Measurements from ENCODE around the gene TOP2B. TPM values are rescaled to one million over a fixed set of nuclear protein-coding genes. Genes with fewer than 3 reads are reported as not detected.

Gene TOP2B
- total and polyA plus RNA-seq, 4 donors: 13.5 to 52.9 (median 34.5) TPM

GRCh38 chr3:25566358-25566920 lies 98.3 kb downstream of the TOP2B start:
- Histone ChIP-seq H3K9ac (ENCODE audit: low read depth in 1 of 2, low read length in 2 of 2) (no peak overlapping the region), H3K9me3 (ENCODE audit: control insufficient read depth in 4 of 4, low read length in 3 of 4) (no peaks in the 10 kb centered on the region), H3K36me3 (ENCODE audit: control insufficient read depth in 4 of 4, insufficient read depth in 3 of 4, low read depth in 1 of 4, low read length in 3 of 4) (peaks cover 0 to 3% (median 0%) of the 10 kb centered on the region in 4 donors), H3K27me3 (ENCODE audit: control insufficient read depth in 4 of 4, insufficient read depth in 4 of 4, low read length in 3 of 4) (no peaks in the 10 kb centered on the region), H3K4me1 (ENCODE audit: control insufficient read depth in 4 of 4, insufficient read depth in 4 of 4, low read length in 3 of 4) (no peaks in the 10 kb centered on the region), H3K27ac (ENCODE audit: low read depth in 1 of 2, low read length in 2 of 2) (no peak overlapping the region), H3K4me3 (ENCODE audit: low read depth in 1 of 3, low read length in 3 of 3) (no peak overlapping the region)
- DNase-seq (ENCODE audit: low spot score): no peak
- WGBS: 85% methylated on average over 5 of the region's 5 CpGs
- TF ChIP-seq SP1 (IDR thresholded peaks at IDR 0.05): no peak
- TF ChIP-seq MAX (IDR thresholded peaks at IDR 0.05): no peak
- TF ChIP-seq NR2F2 (IDR thresholded peaks at IDR 0.05): no peak
- TF ChIP-seq RAD21 (IDR thresholded peaks at IDR 0.05): no peak
- no peak for TF ChIP-seq HNF4G (IDR thresholded peaks at IDR 0.05)
- no peak for TF ChIP-seq CTCF (IDR thresholded peaks at IDR 0.05; ENCODE audit: low read depth, low read length, missing input control)
- TF ChIP-seq RXRA (IDR thresholded peaks at IDR 0.05): no peak
- no peak for TF ChIP-seq TAF1 (conservative IDR thresholded peaks at IDR 0.05)
- TF ChIP-seq GABPA (IDR thresholded peaks at IDR 0.05 in 1 of 2, conservative IDR thresholded peaks at IDR 0.05 in 1 of 2): no peak
- no peak for TF ChIP-seq JUND (IDR thresholded peaks at IDR 0.05)
- TF ChIP-seq EGR1 (IDR thresholded peaks at IDR 0.05; ENCODE audit: low read depth in 2 of 2): no peak
- no peak for TF ChIP-seq ATF3 (IDR thresholded peaks at IDR 0.05)

- Histone ChIP-seq H3K4me3 (ENCODE audit: low read depth in 1 of 3, low read length in 3 of 3) (no peak overlapping the region), H3K9ac (ENCODE audit: low read depth in 1 of 2, low read length in 2 of 2) (no peak overlapping the region), H3K4me1 (ENCODE audit: control insufficient read depth in 4 of 4, insufficient read depth in 4 of 4, low read length in 3 of 4) (no peaks in the 10 kb centered on the region), H3K27me3 (ENCODE audit: control insufficient read depth in 4 of 4, insufficient read depth in 4 of 4, low read length in 3 of 4) (no peaks in the 10 kb centered on the region), H3K36me3 (ENCODE audit: control insufficient read depth in 4 of 4, insufficient read depth in 3 of 4, low read depth in 1 of 4, low read length in 3 of 4) (peaks cover 0 to 3% (median 0%) of the 10 kb centered on the region in 4 donors), H3K27ac (ENCODE audit: low read depth in 1 of 2, low read length in 2 of 2) (no peak overlapping the region), H3K9me3 (ENCODE audit: control insufficient read depth in 4 of 4, low read length in 3 of 4) (no peaks in the 10 kb centered on the region)
- DNase-seq (ENCODE audit: low spot score): no peak
- no peak for TF ChIP-seq FOXA2 (IDR thresholded peaks at IDR 0.05)
- TF ChIP-seq CTCF (IDR thresholded peaks at IDR 0.05; ENCODE audit: low read depth, low read length, missing input control): no peak
- TF ChIP-seq MAX (IDR thresholded peaks at IDR 0.05): no peak
- TF ChIP-seq YY1 (IDR thresholded peaks at IDR 0.05): no peak
- 91% methylated on average over 7 of the region's 7 CpGs for WGBS
Observed at GRCh38 chr3:25565807-25566206, 98.9 kb downstream of the TOP2B start.
